Activated T-cell treated with anti-CD3 and anti-CD28 coated beads, Interleukin-2, amount 50 U/mL, for 24 hours (primary cell): ENCODE measurements around the gene IPO7.
"Not testable (repeated sequence)": the region's sequence is repeated elsewhere in the genome, so short reads cannot be mapped to it uniquely, and the experiment has no call there.

ENCODE experiments used
- DNase-seq: peaks from one replicate; pipeline ENCODE4 v3.0.0-alpha.2; 2020
- H3K27ac Mint-ChIP-seq: 2 replicates; pipeline ENCODE4 v1.8.0; 2020; ENCODE audit warnings: mild to moderate bottlenecking, mixed read lengths
- H3K27me3 Mint-ChIP-seq: 2 replicates; pipeline ENCODE4 v1.8.0; 2020; ENCODE audit warnings: mixed read lengths
- H3K36me3 Mint-ChIP-seq: 2 replicates; pipeline ENCODE4 v1.8.0; 2020; ENCODE audit warnings: low read depth, mixed read lengths
- H3K4me1 Mint-ChIP-seq: 2 replicates; pipeline ENCODE4 v1.8.0; 2020; ENCODE audit warnings: low read depth, mixed read lengths
- H3K4me3 Mint-ChIP-seq: 2 replicates; pipeline ENCODE4 v1.8.0; 2020; ENCODE audit warnings: mild to moderate bottlenecking, moderate library complexity, mixed read lengths
- H3K9me3 Mint-ChIP-seq: 2 replicates; pipeline ENCODE4 v1.8.0; 2020; ENCODE audit warnings: mixed read lengths

The IPO7 gene

GRCh38 chr11:9384535-9385326, at the start of gene IPO7:
IPO7 (plus strand) TSS chr11:9384652; CDS start chr11:9384764, 112 bp downstream.
- Mint-ChIP-seq H3K9me3 (no peaks in the 10 kb centered on the region), H3K27ac (peak within 1 kb of the TSS; percentile 98), H3K4me1 (peaks cover 30% of the 10 kb centered on the region), H3K4me3 (peak within 1 kb of the TSS; percentile 98), H3K36me3 (peaks cover 45% of the 10 kb centered on the region), H3K27me3 (no peaks in the 10 kb centered on the region)
- peak; percentile 91 for DNase-seq

- Mint-ChIP-seq H3K4me1 (peaks cover 10% of the 10 kb centered on the region), H3K9me3 (no peaks in the 10 kb centered on the region), H3K27ac (no peak overlapping the region), H3K4me3 (no peak overlapping the region), H3K27me3 (no peaks in the 10 kb centered on the region), H3K36me3 (no peaks in the 10 kb centered on the region)
- DNase-seq = no peak
Measured at GRCh38 chr11:9341638-9342178, 42.7 kb upstream of the IPO7 start.

GRCh38 chr11:9344061-9344680, 40.3 kb upstream of the IPO7 start:
- no peak overlapping the region for H3K4me3 Mint-ChIP-seq
- no peaks in the 10 kb centered on the region for H3K36me3 Mint-ChIP-seq
- DNase-seq = no peak
- peaks cover 4% of the 10 kb centered on the region for H3K27me3 Mint-ChIP-seq
- H3K9me3 Mint-ChIP-seq = no peaks in the 10 kb centered on the region
- peaks cover 20% of the 10 kb centered on the region for H3K4me1 Mint-ChIP-seq
- no peak overlapping the region for H3K27ac Mint-ChIP-seq

- Mint-ChIP-seq H3K36me3 (no peaks in the 10 kb centered on the region), H3K27ac (no peak overlapping the region), H3K4me1 (peaks cover 20% of the 10 kb centered on the region), H3K9me3 (no peaks in the 10 kb centered on the region), H3K27me3 (peaks cover 4% of the 10 kb centered on the region), H3K4me3 (no peak overlapping the region)
- DNase-seq = no peak
Measured at GRCh38 chr11:9347100-9347499, 37.4 kb upstream of the IPO7 start.

- H3K9me3 Mint-ChIP-seq, H3K27ac Mint-ChIP-seq, H3K36me3 Mint-ChIP-seq, H3K27me3 Mint-ChIP-seq, H3K4me3 Mint-ChIP-seq, DNase-seq: not testable (repeated sequence)
- H3K4me1 Mint-ChIP-seq = peaks cover 20% of the 10 kb centered on the region
Measured at GRCh38 chr11:9347779-9348178, 36.7 kb upstream of the IPO7 start.

GRCh38 chr11:9351321-9351881, 33.1 kb upstream of the IPO7 start:
- Mint-ChIP-seq H3K4me1 (peaks cover 9% of the 10 kb centered on the region), H3K9me3 (no peaks in the 10 kb centered on the region), H3K27me3 (peaks cover 4% of the 10 kb centered on the region), H3K36me3 (no peaks in the 10 kb centered on the region), H3K27ac (no peak overlapping the region), H3K4me3 (no peak overlapping the region)
- DNase-seq = no peak

GRCh38 chr11:9357041-9357440, 27.4 kb upstream of the IPO7 start:
- no peaks in the 10 kb centered on the region for H3K9me3 Mint-ChIP-seq
- no peak overlapping the region for H3K4me3 Mint-ChIP-seq
- H3K27ac Mint-ChIP-seq = no peak overlapping the region
- peaks cover 8% of the 10 kb centered on the region for H3K4me1 Mint-ChIP-seq
- H3K36me3 Mint-ChIP-seq = no peaks in the 10 kb centered on the region
- H3K27me3 Mint-ChIP-seq = no peaks in the 10 kb centered on the region
- DNase-seq = no peak

- H3K27me3 Mint-ChIP-seq, H3K4me3 Mint-ChIP-seq: not testable (repeated sequence)
Measured at GRCh38 chr11:9360862-9361622, 23.4 kb upstream of the IPO7 start.

GRCh38 chr11:9362393-9362863, 22.0 kb upstream of the IPO7 start:
- Mint-ChIP-seq H3K27ac (peak overlapping the region; percentile 89), H3K4me1 (peaks cover 38% of the 10 kb centered on the region), H3K9me3 (no peaks in the 10 kb centered on the region), H3K36me3 (no peaks in the 10 kb centered on the region), H3K27me3 (no peaks in the 10 kb centered on the region), H3K4me3 (peak overlapping the region; percentile 7)
- no peak for DNase-seq

More at GRCh38 chr11:9360862-9361622, 23.4 kb upstream of the IPO7 start:
- Mint-ChIP-seq H3K4me1 (peaks cover 38% of the 10 kb centered on the region), H3K27ac (peak overlapping the region; percentile 62)
- DNase-seq, H3K9me3 Mint-ChIP-seq, H3K36me3 Mint-ChIP-seq: not testable (repeated sequence)

GRCh38 chr11:9363954-9364912, 20.2 kb upstream of the IPO7 start:
- Mint-ChIP-seq H3K27me3 (no peaks in the 10 kb centered on the region), H3K36me3 (no peaks in the 10 kb centered on the region), H3K4me1 (peaks cover 38% of the 10 kb centered on the region), H3K27ac (peak overlapping the region; percentile 89), H3K9me3 (no peaks in the 10 kb centered on the region), H3K4me3 (peak overlapping the region; percentile 72)
- DNase-seq = peak; percentile 86

GRCh38 chr11:9367551-9367950, 16.9 kb upstream of the IPO7 start:
- H3K27ac Mint-ChIP-seq = no peak overlapping the region
- peaks cover 26% of the 10 kb centered on the region for H3K4me1 Mint-ChIP-seq
- no peak overlapping the region for H3K4me3 Mint-ChIP-seq
- H3K27me3 Mint-ChIP-seq = peaks cover 2% of the 10 kb centered on the region
- no peak for DNase-seq
- no peaks in the 10 kb centered on the region for H3K36me3 Mint-ChIP-seq
- no peaks in the 10 kb centered on the region for H3K9me3 Mint-ChIP-seq

GRCh38 chr11:9377036-9377435, 7.4 kb upstream of the IPO7 start:
- Mint-ChIP-seq H3K27ac (no peak overlapping the region), H3K36me3 (no peaks in the 10 kb centered on the region), H3K9me3 (no peaks in the 10 kb centered on the region), H3K27me3 (peaks cover 2% of the 10 kb centered on the region), H3K4me3 (no peak overlapping the region), H3K4me1 (peaks cover 6% of the 10 kb centered on the region)
- DNase-seq = no peak

- Mint-ChIP-seq H3K36me3 (no peaks in the 10 kb centered on the region), H3K4me3 (no peak overlapping the region), H3K9me3 (no peaks in the 10 kb centered on the region), H3K4me1 (peaks cover 9% of the 10 kb centered on the region), H3K27ac (no peak overlapping the region), H3K27me3 (no peaks in the 10 kb centered on the region)
- no peak for DNase-seq
Measured at GRCh38 chr11:9379041-9379440, 5.4 kb upstream of the IPO7 start.
